Skeletal muscle satellite cell (primary cell): Measurements from ENCODE around the gene GRK3.
A peak's percentile ranks its signal among the peaks of the same experiment; 100 is the strongest.

Experiments used
- H3K27me3 ChIP-seq: 2 replicates; pipeline ENCODE4 v1.7.0; 2013; ENCODE audit warnings: low read length; ENCODE audit not compliant: control insufficient read depth, insufficient read depth
- H3K36me3 ChIP-seq: 2 replicates; pipeline ENCODE4 v1.7.0; 2013; ENCODE audit warnings: mild to moderate bottlenecking, control low read depth, low read length; ENCODE audit not compliant: insufficient read depth
- H3K4me1 ChIP-seq: 2 replicates; pipeline ENCODE4 v1.7.0; 2013; ENCODE audit warnings: low read length; ENCODE audit not compliant: control insufficient read depth, insufficient read depth
- H3K4me2 ChIP-seq: 2 replicates; pipeline ENCODE4 v1.7.0; 2013; ENCODE audit warnings: mild to moderate bottlenecking, low read length
- H3K4me3 ChIP-seq: 2 replicates; pipeline ENCODE4 v1.7.0; 2013; ENCODE audit warnings: low read length
- H3K9ac ChIP-seq: 2 replicates; pipeline ENCODE4 v1.7.0; 2013; ENCODE audit warnings: mild to moderate bottlenecking, low read depth, low read length, moderate library complexity
- H3K9me3 ChIP-seq: replicated peaks from 2 replicates; pipeline ENCODE4 v1.7.0; 2013; ENCODE audit warnings: mild to moderate bottlenecking, control low read depth, low read length

GRK3 gene

GRCh38 chr22:25629613-25630012, 65.1 kb downstream of the GRK3 start:
- H3K4me2 ChIP-seq, result no peak overlapping the region

GRCh38 chr22:25630447-25630846, 66.0 kb downstream of the GRK3 start:
- Histone ChIP-seq H3K9me3 (no peaks in the 10 kb centered on the region), H3K9ac (no peak overlapping the region), H3K4me3 (no peak overlapping the region), H3K4me1 (no peaks in the 10 kb centered on the region), H3K4me2 (peak overlapping the region; percentile 42), H3K27me3 (peaks cover 10% of the 10 kb centered on the region), H3K36me3 (no peaks in the 10 kb centered on the region)

More at GRCh38 chr22:25629613-25630012, 65.1 kb downstream of the GRK3 start:
- H3K9me3 ChIP-seq, result no peaks in the 10 kb centered on the region
- H3K4me3 ChIP-seq, result no peak overlapping the region
- no peaks in the 10 kb centered on the region for H3K4me1 ChIP-seq
- H3K9ac ChIP-seq, result no peak overlapping the region
- H3K27me3 ChIP-seq, result peaks cover 10% of the 10 kb centered on the region
- no peaks in the 10 kb centered on the region for H3K36me3 ChIP-seq

- Histone ChIP-seq H3K27me3 (no peaks in the 10 kb centered on the region), H3K4me1 (no peaks in the 10 kb centered on the region), H3K4me3 (no peak overlapping the region), H3K4me2 (no peak overlapping the region), H3K36me3 (no peaks in the 10 kb centered on the region), H3K9me3 (no peaks in the 10 kb centered on the region), H3K9ac (no peak overlapping the region)
These were observed 71.8 kb downstream of the GRK3 start for GRCh38 chr22:25636323-25636722.

GRCh38 chr22:25637032-25637431, 72.6 kb downstream of the GRK3 start:
- Histone ChIP-seq H3K4me2 (no peak overlapping the region), H3K27me3 (no peaks in the 10 kb centered on the region), H3K4me1 (no peaks in the 10 kb centered on the region), H3K9ac (no peak overlapping the region), H3K36me3 (no peaks in the 10 kb centered on the region), H3K4me3 (no peak overlapping the region), H3K9me3 (no peaks in the 10 kb centered on the region)

- Histone ChIP-seq H3K9ac (no peak overlapping the region), H3K4me2 (no peak overlapping the region), H3K4me1 (no peaks in the 10 kb centered on the region), H3K9me3 (no peaks in the 10 kb centered on the region), H3K27me3 (no peaks in the 10 kb centered on the region), H3K4me3 (no peak overlapping the region), H3K36me3 (no peaks in the 10 kb centered on the region)
These were observed 73.2 kb downstream of the GRK3 start for GRCh38 chr22:25637672-25638071.

- no peaks in the 10 kb centered on the region for H3K27me3 ChIP-seq
These were observed 74.2 kb downstream of the GRK3 start for GRCh38 chr22:25638638-25639037.

GRCh38 chr22:25641650-25642049, 77.2 kb downstream of the GRK3 start:
- Histone ChIP-seq H3K4me1 (peaks cover 23% of the 10 kb centered on the region), H3K9ac (no peak overlapping the region), H3K4me2 (no peak overlapping the region), H3K4me3 (no peak overlapping the region), H3K27me3 (no peaks in the 10 kb centered on the region), H3K36me3 (no peaks in the 10 kb centered on the region), H3K9me3 (no peaks in the 10 kb centered on the region)

More at GRCh38 chr22:25638638-25639037, 74.2 kb downstream of the GRK3 start:
- H3K4me1 ChIP-seq, result no peaks in the 10 kb centered on the region
- H3K9ac ChIP-seq, result no peak overlapping the region
- no peak overlapping the region for H3K4me2 ChIP-seq
- no peaks in the 10 kb centered on the region for H3K36me3 ChIP-seq
- H3K9me3 ChIP-seq, result no peaks in the 10 kb centered on the region
- H3K4me3 ChIP-seq, result no peak overlapping the region

- Histone ChIP-seq H3K9ac (no peak overlapping the region), H3K4me2 (no peak overlapping the region), H3K27me3 (no peaks in the 10 kb centered on the region), H3K4me1 (peaks cover 26% of the 10 kb centered on the region), H3K9me3 (no peaks in the 10 kb centered on the region), H3K4me3 (no peak overlapping the region), H3K36me3 (no peaks in the 10 kb centered on the region)
These were observed 78.9 kb downstream of the GRK3 start for GRCh38 chr22:25643232-25644000.

GRCh38 chr22:25644122-25644521, 79.6 kb downstream of the GRK3 start:
- Histone ChIP-seq H3K9ac (no peak overlapping the region), H3K9me3 (no peaks in the 10 kb centered on the region), H3K4me1 (peaks cover 26% of the 10 kb centered on the region), H3K36me3 (no peaks in the 10 kb centered on the region), H3K4me3 (no peak overlapping the region), H3K27me3 (no peaks in the 10 kb centered on the region), H3K4me2 (no peak overlapping the region)

GRCh38 chr22:25645266-25645665, 80.8 kb downstream of the GRK3 start:
- H3K4me3 ChIP-seq, result no peak overlapping the region
- no peak overlapping the region for H3K9ac ChIP-seq
- no peaks in the 10 kb centered on the region for H3K36me3 ChIP-seq
- no peaks in the 10 kb centered on the region for H3K9me3 ChIP-seq
- peak overlapping the region; percentile 47 for H3K4me2 ChIP-seq
- peaks cover 26% of the 10 kb centered on the region for H3K4me1 ChIP-seq
- no peaks in the 10 kb centered on the region for H3K27me3 ChIP-seq

- Histone ChIP-seq H3K27me3 (no peaks in the 10 kb centered on the region), H3K36me3 (no peaks in the 10 kb centered on the region), H3K4me3 (no peak overlapping the region), H3K9ac (no peak overlapping the region), H3K4me1 (peaks cover 26% of the 10 kb centered on the region), H3K4me2 (no peak overlapping the region), H3K9me3 (no peaks in the 10 kb centered on the region)
These were observed 81.5 kb downstream of the GRK3 start for GRCh38 chr22:25645964-25646363.

- no peak overlapping the region for H3K4me2 ChIP-seq
These were observed 86.4 kb downstream of the GRK3 start for GRCh38 chr22:25650833-25651232.

More at GRCh38 chr22:25650833-25651232, 86.4 kb downstream of the GRK3 start:
- Histone ChIP-seq H3K4me1 (peaks cover 9% of the 10 kb centered on the region), H3K36me3 (no peaks in the 10 kb centered on the region), H3K27me3 (peaks cover 3% of the 10 kb centered on the region), H3K9me3 (no peaks in the 10 kb centered on the region), H3K4me3 (no peak overlapping the region), H3K9ac (no peak overlapping the region)
